MM.1S (cell line): Measurements from ENCODE around the gene MNDA.
A peak's percentile ranks its signal among the peaks of the same experiment; 100 is the strongest.

ENCODE experiments used
- DNase-seq: peaks from one replicate; pipeline ENCODE4 v3.0.0-alpha.2; 2015
- H2AFZ ChIP-seq: fragments of 300-600 bp; sonication (generic); 2 replicates; pipeline ENCODE4 v1.6.0; 2016; ENCODE audit warnings: antibody characterized with exemption, low read length
- H3F3A ChIP-seq: fragments of 300-600 bp; sonication (generic); 2 replicates; pipeline ENCODE4 v1.6.1; 2016; ENCODE audit warnings: mild to moderate bottlenecking, antibody characterized with exemption, low read length, moderate library complexity, mixed read lengths; ENCODE audit not compliant: insufficient read depth
- H3K27ac ChIP-seq: fragments of 300-600 bp; sonication (generic); 2 replicates; pipeline ENCODE4 v1.5.1; 2016; ENCODE audit warnings: mild to moderate bottlenecking, low read length
- H3K27me3 ChIP-seq: fragments of 300-600 bp; sonication (generic); replicated peaks from 2 replicates; pipeline ENCODE4 v1.6.0; 2016; ENCODE audit warnings: low read length; ENCODE audit not compliant: insufficient read depth
- H3K36me3 ChIP-seq: fragments of 300-600 bp; sonication (generic); replicated peaks from 2 replicates; pipeline ENCODE4 v1.6.1; 2016; ENCODE audit warnings: mild to moderate bottlenecking, low read length, mixed read lengths; ENCODE audit not compliant: insufficient read depth
- H3K4me1 ChIP-seq: fragments of 300-600 bp; sonication (generic); 2 replicates; pipeline ENCODE4 v1.6.1; 2016; ENCODE audit warnings: low read length, mixed read lengths
- H3K4me2 ChIP-seq: fragments of 300-600 bp; sonication (generic); 2 replicates; pipeline ENCODE4 v1.6.0; 2016; ENCODE audit warnings: low read depth, low read length
- H3K4me3 ChIP-seq: fragments of 300-600 bp; sonication (generic); 2 replicates; pipeline ENCODE4 v1.5.1; 2016; ENCODE audit warnings: low read length, mixed read lengths
- H3K79me2 ChIP-seq: fragments of 300-600 bp; sonication (generic); 2 replicates; pipeline ENCODE4 v1.6.1; 2016; ENCODE audit warnings: mixed run types, low read length, mixed read lengths
- H3K9ac ChIP-seq: fragments of 300-600 bp; sonication (generic); 2 replicates; pipeline ENCODE4 v1.6.1; 2016; ENCODE audit warnings: low read length, mixed read lengths
- H3K9me2 ChIP-seq: fragments of 300-600 bp; sonication (generic); replicated peaks from 2 replicates; pipeline ENCODE4 v1.6.1; 2016; ENCODE audit warnings: mild to moderate bottlenecking, low read length, mixed read lengths; ENCODE audit not compliant: insufficient read depth
- H3K9me3 ChIP-seq: fragments of 300-600 bp; sonication (generic); replicated peaks from 2 replicates; pipeline ENCODE4 v1.6.1; 2016; ENCODE audit warnings: mild to moderate bottlenecking, low read length, mixed read lengths; ENCODE audit not compliant: insufficient read depth
- H4K20me1 ChIP-seq: fragments of 300-600 bp; sonication (generic); 2 replicates; pipeline ENCODE4 v1.6.1; 2016; ENCODE audit warnings: mild to moderate bottlenecking, low read length, moderate library complexity, mixed read lengths; ENCODE audit not compliant: insufficient read depth
- EZH2 ChIP-seq: fragments of 300-600 bp; sonication (generic); optimal IDR thresholded peaks from 2 replicates; pipeline ENCODE3; 2017; ENCODE audit warnings: low read depth, mild to moderate bottlenecking, antibody characterized with exemption, low read length, mixed read lengths
- EZH2phosphoT487 ChIP-seq: fragments of 300-600 bp; sonication (generic); IDR thresholded peaks from 2 replicates; pipeline ENCODE4 v1.6.1; 2018; ENCODE audit warnings: antibody characterized with exemption, low read length
- TF ChIP-seq, protein P1 (sequence below): fragments of 300-600 bp; sonication (generic); IDR thresholded peaks from 2 replicates; pipeline ENCODE4 v1.5.1; 2016; ENCODE audit warnings: antibody characterized with exemption, low read length, mixed read lengths

The MNDA gene

DNA sequence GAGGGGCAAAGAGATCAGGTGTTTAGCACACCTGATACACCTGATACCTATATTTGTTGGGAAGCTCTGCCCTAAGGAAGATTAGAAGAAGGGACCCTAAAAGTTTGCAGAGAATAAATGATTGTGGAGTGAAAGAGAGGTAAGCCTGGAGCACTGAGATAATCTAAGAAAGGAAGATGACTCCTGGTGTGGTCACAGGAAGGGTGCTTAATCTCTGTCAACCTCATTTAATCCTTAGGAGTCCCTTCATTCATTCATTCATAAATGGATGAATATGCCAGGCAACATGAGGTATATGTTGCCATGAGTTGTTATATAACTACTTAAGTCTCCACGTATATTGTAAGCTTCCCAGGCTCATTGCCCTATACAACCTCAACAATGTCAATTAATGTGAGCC, 16.2 kb upstream of the MNDA start:
- peaks cover 22% of the 10 kb centered on the region for H3K4me1 ChIP-seq
- no peaks in the 10 kb centered on the region for H3K27me3 ChIP-seq
- DNase-seq = no peak
- H2AFZ ChIP-seq = no peak overlapping the region
- no peaks in the 10 kb centered on the region for H4K20me1 ChIP-seq
- no peak overlapping the region for H3K4me2 ChIP-seq
- H3K36me3 ChIP-seq = no peaks in the 10 kb centered on the region
- H3K9me3 ChIP-seq = no peaks in the 10 kb centered on the region
- no peaks in the 10 kb centered on the region for H3K79me2 ChIP-seq
- TF ChIP-seq EZH2 = no peak
- TF ChIP-seq EZH2phosphoT487 = no peak
- TF ChIP-seq, protein P1, sequence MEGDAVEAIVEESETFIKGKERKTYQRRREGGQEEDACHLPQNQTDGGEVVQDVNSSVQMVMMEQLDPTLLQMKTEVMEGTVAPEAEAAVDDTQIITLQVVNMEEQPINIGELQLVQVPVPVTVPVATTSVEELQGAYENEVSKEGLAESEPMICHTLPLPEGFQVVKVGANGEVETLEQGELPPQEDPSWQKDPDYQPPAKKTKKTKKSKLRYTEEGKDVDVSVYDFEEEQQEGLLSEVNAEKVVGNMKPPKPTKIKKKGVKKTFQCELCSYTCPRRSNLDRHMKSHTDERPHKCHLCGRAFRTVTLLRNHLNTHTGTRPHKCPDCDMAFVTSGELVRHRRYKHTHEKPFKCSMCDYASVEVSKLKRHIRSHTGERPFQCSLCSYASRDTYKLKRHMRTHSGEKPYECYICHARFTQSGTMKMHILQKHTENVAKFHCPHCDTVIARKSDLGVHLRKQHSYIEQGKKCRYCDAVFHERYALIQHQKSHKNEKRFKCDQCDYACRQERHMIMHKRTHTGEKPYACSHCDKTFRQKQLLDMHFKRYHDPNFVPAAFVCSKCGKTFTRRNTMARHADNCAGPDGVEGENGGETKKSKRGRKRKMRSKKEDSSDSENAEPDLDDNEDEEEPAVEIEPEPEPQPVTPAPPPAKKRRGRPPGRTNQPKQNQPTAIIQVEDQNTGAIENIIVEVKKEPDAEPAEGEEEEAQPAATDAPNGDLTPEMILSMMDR = no peak
- H3F3A ChIP-seq = peaks cover 6% of the 10 kb centered on the region; the same call in 1 of the 2 replicates
- H3K9me2 ChIP-seq = no peaks in the 10 kb centered on the region
- H3K27ac ChIP-seq = no peak overlapping the region
- H3K4me3 ChIP-seq = no peak overlapping the region
- no peak overlapping the region for H3K9ac ChIP-seq

DNA sequence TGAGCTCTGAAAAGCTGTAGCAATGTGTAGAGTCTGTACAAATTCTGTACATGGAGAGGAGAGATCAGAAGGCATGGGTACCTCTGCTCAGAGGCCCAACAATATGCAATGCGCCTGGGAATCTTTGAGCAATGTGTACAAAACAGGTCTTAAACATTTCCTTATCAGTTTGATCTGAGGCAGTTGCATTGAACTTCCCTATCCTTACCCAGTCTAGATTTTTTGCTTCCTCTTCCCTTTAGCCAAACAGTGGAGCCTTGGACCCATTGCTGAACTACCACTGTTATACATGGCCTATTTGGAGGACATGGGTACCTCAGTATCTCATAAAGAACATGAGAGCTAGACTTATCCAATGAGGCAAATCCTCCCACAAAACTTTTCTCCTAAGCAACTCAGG, 12.6 kb upstream of the MNDA start:
- H3K9me3 ChIP-seq = no peaks in the 10 kb centered on the region
- H3F3A ChIP-seq = peaks cover 6% of the 10 kb centered on the region; the same call in 1 of the 2 replicates
- H3K4me3 ChIP-seq = no peak overlapping the region
- H3K4me2 ChIP-seq = 0 out of 2 replicates have a peak overlapping the region, but pooled peaks have one; percentile 39
- no peak overlapping the region for H3K9ac ChIP-seq
- H3K27me3 ChIP-seq = no peaks in the 10 kb centered on the region
- H3K4me1 ChIP-seq = peaks cover 26% of the 10 kb centered on the region
- no peaks in the 10 kb centered on the region for H3K36me3 ChIP-seq
- no peaks in the 10 kb centered on the region for H3K79me2 ChIP-seq
- DNase-seq = no peak
- no peaks in the 10 kb centered on the region for H4K20me1 ChIP-seq
- H3K27ac ChIP-seq = peak overlapping the region; percentile 64; the same call in 1 of the 2 replicates
- H2AFZ ChIP-seq = peak overlapping the region; percentile 27
- no peaks in the 10 kb centered on the region for H3K9me2 ChIP-seq
- TF ChIP-seq, protein P1 = no peak

DNA sequence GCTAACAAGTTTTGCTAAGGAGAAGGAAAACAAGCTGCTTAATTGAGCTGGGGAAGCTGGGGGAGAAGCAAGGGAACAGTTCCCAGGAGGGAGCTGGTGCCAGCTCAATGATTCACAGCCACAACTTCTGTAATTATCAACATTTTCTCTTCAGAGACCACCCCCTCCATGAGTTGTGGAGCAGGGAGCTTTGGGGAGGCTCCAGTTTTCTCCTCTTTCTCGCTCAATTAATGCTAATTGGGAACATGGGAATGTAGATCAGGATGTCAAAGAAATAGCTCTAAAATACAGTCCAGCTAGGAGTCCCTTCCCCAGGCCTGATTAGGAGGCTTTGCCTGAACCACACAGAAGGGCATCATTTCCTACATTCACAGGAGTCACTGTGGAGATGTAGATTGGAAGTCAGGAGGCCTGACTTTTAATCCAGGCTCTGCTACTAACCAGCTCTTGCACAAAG, 12.1 kb upstream of the MNDA start:
- Histone ChIP-seq H3F3A (peaks cover 6% of the 10 kb centered on the region; the same call in 1 of the 2 replicates), H2AFZ (peak overlapping the region; percentile 27), H3K9me3 (no peaks in the 10 kb centered on the region), H3K27me3 (no peaks in the 10 kb centered on the region), H3K36me3 (no peaks in the 10 kb centered on the region), H3K4me2 (peak overlapping the region; percentile 39), H4K20me1 (no peaks in the 10 kb centered on the region), H3K4me1 (peaks cover 26% of the 10 kb centered on the region), H3K4me3 (0 out of 2 replicates have a peak overlapping the region, but pooled peaks have one; percentile 0), H3K27ac (peak overlapping the region; percentile 64), H3K79me2 (no peaks in the 10 kb centered on the region), H3K9ac (peak overlapping the region; percentile 3; the same call in 1 of the 2 replicates), H3K9me2 (no peaks in the 10 kb centered on the region)
- TF ChIP-seq EZH2phosphoT487 (no peak), EZH2 (no peak)
- TF ChIP-seq, protein P1 = no peak
- DNase-seq = peak; percentile 22
